ENCODE data around the gene UPF2. TPM values are rescaled to one million over a fixed set of nuclear protein-coding genes. Genes with fewer than 3 reads are reported as not detected.

The UPF2 gene
- total RNA-seq, 1 donor from 2014 or later = 11.3 TPM

GRCh38 chr10:11885437-11886137, 157.0 kb downstream of the UPF2 start:
- H3K4me3 ChIP-seq (ENCODE audit: low read depth, low read length) = no peak overlapping the region
- TF ChIP-seq CTCF (conservative IDR thresholded peaks at IDR 0.05; ENCODE audit: low read depth, low read length) = no peak
- no peak for DNase-seq (ENCODE audit: low read depth)

DNA sequence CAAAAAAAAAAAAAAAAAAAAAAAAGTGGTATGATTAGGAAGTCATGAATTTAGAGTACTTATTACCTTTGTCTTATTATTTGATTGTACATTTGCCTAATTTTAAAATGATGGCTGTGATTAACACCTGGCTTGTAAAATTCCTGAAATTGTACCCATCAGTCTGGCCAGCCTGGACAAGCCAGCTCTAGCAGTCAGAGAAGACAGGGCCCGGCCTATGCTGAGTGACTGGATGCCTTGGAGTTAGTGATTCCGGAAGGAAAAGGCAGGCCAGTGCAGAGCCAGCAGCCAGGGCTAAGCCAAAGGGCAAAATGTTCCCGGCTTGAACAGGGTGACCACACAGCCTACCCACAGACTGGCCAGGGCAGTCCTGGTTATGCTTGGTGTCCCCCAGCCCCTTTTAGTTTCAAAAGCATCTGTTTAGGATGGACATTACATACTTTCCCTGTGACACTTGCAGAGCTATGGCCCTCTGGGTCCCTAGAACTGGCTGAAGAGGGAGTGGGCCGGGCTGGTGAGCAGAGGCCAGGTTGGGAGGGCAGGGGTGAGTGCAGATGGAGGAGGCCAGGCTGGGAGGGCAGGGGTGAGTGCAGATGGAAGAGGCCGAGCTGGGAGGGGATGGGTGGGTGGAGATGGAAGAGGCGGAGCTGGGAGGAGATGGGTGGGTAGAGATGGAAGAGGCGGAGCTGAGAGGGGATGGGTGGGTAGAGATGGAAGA, 157.7 kb downstream of the UPF2 start:
- DNase-seq (ENCODE audit: low read depth) = no peak
- TF ChIP-seq CTCF (conservative IDR thresholded peaks at IDR 0.05; ENCODE audit: low read depth, low read length) = no peak
- H3K4me3 ChIP-seq (ENCODE audit: low read depth, low read length) = no peak overlapping the region

- H3K4me3 ChIP-seq (ENCODE audit: low read depth, low read length) = no peak overlapping the region
- no peak for TF ChIP-seq CTCF (conservative IDR thresholded peaks at IDR 0.05; ENCODE audit: low read depth, low read length)
- DNase-seq (ENCODE audit: low read depth) = no peak
These were observed 159.8 kb downstream of the UPF2 start for GRCh38 chr10:11882646-11883375.

GRCh38 chr10:11881477-11882417, 160.9 kb downstream of the UPF2 start:
- peak; percentile 22 for TF ChIP-seq CTCF (conservative IDR thresholded peaks at IDR 0.05; ENCODE audit: low read depth, low read length)
- no peak for DNase-seq (ENCODE audit: low read depth)
- H3K4me3 ChIP-seq (ENCODE audit: low read depth, low read length) = no peak overlapping the region

DNA sequence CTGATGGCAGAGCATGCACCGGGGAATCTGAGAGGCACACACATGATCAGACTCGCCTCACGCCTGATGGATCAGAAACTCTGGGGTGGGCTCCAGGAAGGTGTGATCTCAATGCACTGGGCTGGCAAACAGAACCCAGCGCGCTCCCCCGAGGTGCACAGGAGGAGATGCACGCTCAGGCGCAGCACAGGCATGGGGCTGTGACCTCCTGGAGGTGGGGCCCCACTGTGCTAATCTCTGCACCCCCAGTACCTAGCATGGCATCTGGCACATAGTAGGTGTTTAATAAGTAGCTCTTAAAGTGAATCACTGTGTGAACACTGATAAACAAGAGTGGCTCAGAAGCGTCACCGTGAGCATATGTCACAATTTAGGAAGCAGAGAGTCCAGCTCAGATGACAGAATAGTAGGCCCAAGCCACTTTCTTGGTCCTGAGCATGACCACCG, 161.6 kb downstream of the UPF2 start:
- DNase-seq (ENCODE audit: low read depth) = no peak
- no peak overlapping the region for H3K4me3 ChIP-seq (ENCODE audit: low read depth, low read length)
- no peak for TF ChIP-seq CTCF (conservative IDR thresholded peaks at IDR 0.05; ENCODE audit: low read depth, low read length)

All from epithelial cell of proximal tubule (primary cell).